Fibroblast of lung (primary cell): Measurements from ENCODE around the gene INTS1.

Experiments used
- EZH2 ChIP-seq: IDR thresholded peaks from 2 replicates; pipeline ENCODE4 v1.5.1; 2012; ENCODE audit warnings: low read length, control low read depth, mild to moderate bottlenecking; ENCODE audit errors: missing control alignments
- TF ChIP-seq, protein P1 (sequence below), 2 donors: IDR thresholded peaks in 1 of 2; conservative IDR thresholded peaks in 1 of 2; 1 replicate in 1 of 2; 2 replicates in 1 of 2; pipeline ENCODE4 v1.5.1; 2011 to 2012; ENCODE audit warnings: low read length in 2 of 2, control low read depth in 1 of 2, inconsistent platforms in 1 of 2, low read depth in 1 of 2, mild to moderate bottlenecking in 1 of 2

DNA sequence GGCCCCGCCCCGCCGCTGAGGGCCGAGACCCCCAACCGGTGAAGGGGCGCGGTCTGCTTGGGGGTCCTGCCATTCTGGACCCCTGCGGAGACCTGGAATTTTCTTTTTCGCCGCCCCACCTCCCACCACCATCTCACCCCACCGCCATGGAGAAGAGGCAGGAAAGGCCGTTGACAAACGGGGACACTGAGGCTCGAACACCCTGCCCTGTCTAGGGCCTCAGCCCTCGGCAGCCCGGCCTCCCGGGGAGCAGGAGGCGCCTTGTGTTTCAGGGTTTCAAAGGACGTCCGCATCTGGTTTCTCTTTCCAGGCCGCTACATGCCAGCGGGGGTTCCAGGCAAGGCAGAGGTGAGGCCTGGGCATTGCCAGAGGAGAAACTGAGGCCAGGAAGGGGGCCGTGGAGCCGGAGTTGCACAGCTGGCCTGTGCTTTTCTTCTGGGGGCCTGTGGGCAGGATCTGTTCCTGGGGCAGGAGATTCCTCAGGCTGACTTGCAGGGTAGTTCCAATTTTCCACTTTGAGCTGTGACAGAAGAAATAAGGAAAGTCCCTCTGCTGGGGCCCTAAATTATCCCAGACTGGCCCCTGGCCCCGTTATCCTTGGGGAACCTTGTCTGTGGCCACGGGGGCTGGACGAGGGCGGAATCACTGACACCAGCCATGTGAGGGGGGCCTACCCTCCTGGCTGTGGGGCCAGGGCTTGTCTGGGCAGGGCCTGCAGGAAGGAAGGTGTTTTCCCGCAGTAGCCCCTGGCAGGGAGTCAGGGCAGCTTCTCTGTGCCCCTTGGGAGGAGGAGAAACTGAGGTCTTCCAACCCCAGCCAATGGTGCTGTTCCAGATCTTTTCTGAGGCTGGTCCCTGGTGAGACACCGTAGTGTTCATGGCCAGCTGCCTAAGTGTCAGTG lies 44.0 kb downstream of the INTS1 start:
- TF ChIP-seq, protein P1, sequence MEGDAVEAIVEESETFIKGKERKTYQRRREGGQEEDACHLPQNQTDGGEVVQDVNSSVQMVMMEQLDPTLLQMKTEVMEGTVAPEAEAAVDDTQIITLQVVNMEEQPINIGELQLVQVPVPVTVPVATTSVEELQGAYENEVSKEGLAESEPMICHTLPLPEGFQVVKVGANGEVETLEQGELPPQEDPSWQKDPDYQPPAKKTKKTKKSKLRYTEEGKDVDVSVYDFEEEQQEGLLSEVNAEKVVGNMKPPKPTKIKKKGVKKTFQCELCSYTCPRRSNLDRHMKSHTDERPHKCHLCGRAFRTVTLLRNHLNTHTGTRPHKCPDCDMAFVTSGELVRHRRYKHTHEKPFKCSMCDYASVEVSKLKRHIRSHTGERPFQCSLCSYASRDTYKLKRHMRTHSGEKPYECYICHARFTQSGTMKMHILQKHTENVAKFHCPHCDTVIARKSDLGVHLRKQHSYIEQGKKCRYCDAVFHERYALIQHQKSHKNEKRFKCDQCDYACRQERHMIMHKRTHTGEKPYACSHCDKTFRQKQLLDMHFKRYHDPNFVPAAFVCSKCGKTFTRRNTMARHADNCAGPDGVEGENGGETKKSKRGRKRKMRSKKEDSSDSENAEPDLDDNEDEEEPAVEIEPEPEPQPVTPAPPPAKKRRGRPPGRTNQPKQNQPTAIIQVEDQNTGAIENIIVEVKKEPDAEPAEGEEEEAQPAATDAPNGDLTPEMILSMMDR (conservative IDR thresholded peaks at IDR 0.05 in 1 of 2, IDR thresholded peaks at IDR 0.05 in 1 of 2; ENCODE audit: low read depth in 1 of 2, low read length in 2 of 2): no peak
- TF ChIP-seq EZH2: no peak
